HEK293T (cell line): ENCODE data around the gene RAB15.

Experiments used
- ARNT ChIP-seq: fragments of 450-650 bp; IDR thresholded peaks from 2 replicates; pipeline ENCODE4 v1.6.1; 2017; ENCODE audit warnings: mild to moderate bottlenecking
- BHLHE40 ChIP-seq: fragments of 450-650 bp; IDR thresholded peaks from 2 replicates; pipeline ENCODE4 v1.6.1; 2016; ENCODE audit warnings: mild to moderate bottlenecking, moderate library complexity, borderline replicate concordance
- ELF4 ChIP-seq: fragments of 450-650 bp; IDR thresholded peaks from 2 replicates; pipeline ENCODE4 v1.6.1; 2017; ENCODE audit warnings: antibody characterized with exemption
- FOXA1 ChIP-seq: fragments of 450-650 bp; IDR thresholded peaks from 2 replicates; pipeline ENCODE4 v1.6.1; 2016; ENCODE audit warnings: mild to moderate bottlenecking
- FOXK2 ChIP-seq: fragments of 450-650 bp; IDR thresholded peaks from 2 replicates; pipeline ENCODE4 v1.6.1; 2016; ENCODE audit warnings: mild to moderate bottlenecking
- FOXM1 ChIP-seq: fragments of 450-650 bp; IDR thresholded peaks from 2 replicates; pipeline ENCODE4 v1.6.1; 2017; ENCODE audit warnings: mild to moderate bottlenecking, borderline replicate concordance
- NFRKB ChIP-seq: fragments of 450-650 bp; IDR thresholded peaks from 2 replicates; pipeline ENCODE4 v1.6.1; 2016; ENCODE audit warnings: mild to moderate bottlenecking, moderate library complexity
- PKNOX1 ChIP-seq: fragments of 450-650 bp; IDR thresholded peaks from 2 replicates; pipeline ENCODE4 v1.6.1; 2016
- SP1 ChIP-seq: fragments of 450-650 bp; IDR thresholded peaks from 2 replicates; pipeline ENCODE4 v1.6.1; 2017
- SUZ12 ChIP-seq: fragments of 450-650 bp; IDR thresholded peaks from 2 replicates; pipeline ENCODE4 v1.6.1; 2016; ENCODE audit warnings: mild to moderate bottlenecking
- TARDBP ChIP-seq: fragments of 450-650 bp; IDR thresholded peaks from 2 replicates; pipeline ENCODE4 v1.6.1; 2016
- ZNF384 ChIP-seq: fragments of 450-650 bp; IDR thresholded peaks from 2 replicates; pipeline ENCODE4 v1.6.1; 2016

- no peak for TF ChIP-seq TARDBP
- no peak for TF ChIP-seq BHLHE40
- no peak for TF ChIP-seq ELF4
- TF ChIP-seq ZNF384, result no peak
- no peak for TF ChIP-seq SUZ12
- no peak for TF ChIP-seq FOXA1
- TF ChIP-seq SP1, result no peak
- no peak for TF ChIP-seq NFRKB
- TF ChIP-seq FOXM1, result no peak
- TF ChIP-seq PKNOX1, result no peak
- TF ChIP-seq FOXK2, result no peak
- TF ChIP-seq ARNT, result no peak
Measured at GRCh38 chr14:65001723-65002122, 29.6 kb upstream of the RAB15 start.
